ENCODE measurements around the gene SIGLEC11.

GRCh38 chr19:50003254-50003788 lies 42.3 kb upstream of the SIGLEC11 start:
- TF ChIP-seq CTCF (conservative IDR thresholded peaks at IDR 0.05; ENCODE audit: low read depth, low read length) (no peak), EZH2 (IDR thresholded peaks at IDR 0.05; ENCODE audit: low read length, unreplicated experiment) (no peak)

All from PC-3 (cell line).